Activated CD8-positive, alpha-beta T cell treated with anti-CD3 and anti-CD28 coated beads for 36 hours (primary cell): ENCODE data around the gene NUDC. TPM values are rescaled to one million over a fixed set of nuclear protein-coding genes. Genes with fewer than 3 reads are reported as not detected.

ENCODE experiments used
- ATAC-seq: fragments of 200-7000 bp; cut with Tn5 transposase; one replicate; pipeline ENCODE4 v1.10.0; 2021; ENCODE audit warnings: mild to moderate bottlenecking, moderate library complexity
- CTCF ChIA-PET: fragments of 350-600 bp; sonication (Branson Sonifier 250); formaldehyde crosslinking; loops from one replicate; lab custom pipeline; 2021; ENCODE audit warnings: antibody characterized with exemption; lab: Charles Lee
- POLR2A ChIA-PET: fragments of 350-600 bp; sonication (Branson Sonifier 250); formaldehyde crosslinking; loops from one replicate; lab custom pipeline; 2021; ENCODE audit warnings: antibody characterized with exemption; lab: Charles Lee
- DNase-seq: peaks from one replicate; pipeline ENCODE4 v3.0.0-alpha.2; 2020
- H3K27ac Mint-ChIP-seq: one replicate; pipeline ENCODE4 v1.8.0; 2021; ENCODE audit warnings: mild to moderate bottlenecking, mixed read lengths
- H3K27me3 Mint-ChIP-seq: one replicate; pipeline ENCODE4 v1.8.0; 2021; ENCODE audit warnings: mixed read lengths
- H3K36me3 Mint-ChIP-seq: one replicate; pipeline ENCODE4 v1.8.0; 2021; ENCODE audit warnings: low read depth, mixed read lengths
- H3K4me1 Mint-ChIP-seq: one replicate; pipeline ENCODE4 v1.8.0; 2021; ENCODE audit warnings: low read depth, mixed read lengths
- H3K4me3 Mint-ChIP-seq: one replicate; pipeline ENCODE4 v1.8.0; 2021; ENCODE audit warnings: mild to moderate bottlenecking, moderate library complexity, mixed read lengths
- H3K9me3 Mint-ChIP-seq: one replicate; pipeline ENCODE4 v1.8.0; 2021; ENCODE audit warnings: mixed read lengths
- CTCF ChIP-seq: fragments of 200-600 bp; IDR thresholded peaks from one replicate; pipeline ENCODE4 v1.8.0; 2022; ENCODE audit warnings: antibody characterized with exemption, mild to moderate bottlenecking
- intact Hi-C: fragments of 100-400 bp; cut with micrococcal nuclease; formaldehyde crosslinking; loops from one replicate; pipeline ENCODE4 v1.10.0; 2022
- total RNA-seq, 2 experiments: library from RNA; stranded (reverse); gene quantifications; one replicate each; pipeline ENCODE4 v1.2.3, GENCODE V29; 2021

The NUDC gene
- total RNA-seq, 2 experiments from 2014 or later = 97.0 to 103 TPM

- H3K9me3 Mint-ChIP-seq = no peaks in the 10 kb centered on the region
- peak overlapping the region; percentile 97 for H3K4me3 Mint-ChIP-seq
- H3K36me3 Mint-ChIP-seq = peaks cover 50% of the 10 kb centered on the region
- intact Hi-C loops = no loop called here
- peaks cover 29% of the 10 kb centered on the region for H3K4me1 Mint-ChIP-seq
- H3K27ac Mint-ChIP-seq = peak overlapping the region; percentile 94
- TF ChIP-seq CTCF = no peak
- H3K27me3 Mint-ChIP-seq = no peaks in the 10 kb centered on the region
- CTCF ChIA-PET = interaction anchor here (1.0 to 4.6 kb wide), 9 partner anchors 9 to 69 kb away, joined by 3 to 19 read pairs (median 5); partner anchors contain the start of genes GPATCH3 and NUDC
- no peak for DNase-seq
- peak; percentile 50 for ATAC-seq
- POLR2A ChIA-PET = interaction anchor here (0.8 to 7.1 kb wide), 10 partner anchors 9 to 101 kb away, joined by 3 to 91 read pairs (median 4); partner anchors contain the start of genes GPATCH3 and NUDC
Observed at GRCh38 chr1:26890467-26890796, 31.1 kb upstream of the NUDC start.

GRCh38 chr1:26894263-26894662, 27.3 kb upstream of the NUDC start:
- DNase-seq (no peak), ATAC-seq (no peak)
- Mint-ChIP-seq H3K27ac (peak overlapping the region; percentile 6), H3K9me3 (no peaks in the 10 kb centered on the region), H3K27me3 (no peaks in the 10 kb centered on the region), H3K4me1 (peaks cover 30% of the 10 kb centered on the region), H3K36me3 (peaks cover 37% of the 10 kb centered on the region), H3K4me3 (no peak overlapping the region)
- POLR2A ChIA-PET = no interaction called here
- TF ChIP-seq CTCF = no peak
- intact Hi-C loops = no loop called here
- CTCF ChIA-PET = interaction anchor here (0.6 to 1.4 kb wide), 2 partner anchors 14 to 293 kb away, joined by 3 read pairs; no protein-coding TSS in a partner anchor

GRCh38 chr1:26897351-26897750, 24.2 kb upstream of the NUDC start:
- H3K4me1 Mint-ChIP-seq = peaks cover 32% of the 10 kb centered on the region
- DNase-seq (no peak), ATAC-seq (no peak)
- H3K36me3 Mint-ChIP-seq = peaks cover 23% of the 10 kb centered on the region
- H3K4me3 Mint-ChIP-seq = no peak overlapping the region
- CTCF ChIA-PET = interaction anchor here (1.5 to 1.8 kb wide), 2 partner anchors 15 to 296 kb away, joined by 4 read pairs; no protein-coding TSS in a partner anchor
- POLR2A ChIA-PET = interaction anchor here (5.2 to 6.0 kb wide), 2 partner anchors 8 to 24 kb away, joined by 31 to 91 read pairs; partner anchors contain the start of genes GPN2 and NUDC
- intact Hi-C loops = no loop called here
- H3K27ac Mint-ChIP-seq = peak overlapping the region; percentile 52
- TF ChIP-seq CTCF = no peak
- no peaks in the 10 kb centered on the region for H3K9me3 Mint-ChIP-seq
- no peaks in the 10 kb centered on the region for H3K27me3 Mint-ChIP-seq

- intact Hi-C loops = loop anchor here (2.0 kb wide), 1 partner anchor 13 kb away; no protein-coding TSS in a partner anchor
- Mint-ChIP-seq H3K4me3 (peak within 1 kb of the TSS; percentile 93), H3K4me1 (peaks cover 34% of the 10 kb centered on the region), H3K27ac (peak within 1 kb of the TSS; percentile 100), H3K27me3 (no peaks in the 10 kb centered on the region), H3K36me3 (peaks cover 7% of the 10 kb centered on the region), H3K9me3 (no peaks in the 10 kb centered on the region)
- TF ChIP-seq CTCF = no peak
- POLR2A ChIA-PET = interaction anchor here (0.6 to 6.0 kb wide), 21 partner anchors 8 to 1080 kb away, joined by 3 to 91 read pairs (median 3); partner anchors contain the start of genes GPN2, MTFR1L, NR0B2 and NUDC
- ATAC-seq (peak; percentile 95), DNase-seq (peak; percentile 95)
- CTCF ChIA-PET = interaction anchor here (0.9 to 3.5 kb wide), 8 partner anchors 10 to 144 kb away, joined by 3 to 11 read pairs (median 4); partner anchors contain the start of genes GPN2 and PIGV
Observed at GRCh38 chr1:26900001-26900814, 21.3 kb upstream of the NUDC start, which contains the start of gene GPATCH3. GPATCH3 (minus strand) TSS chr1:26900467; CDS start chr1:26900442, 25 bp downstream.
